Stomach (tissue), 9 donors: ENCODE data around the gene CPNE9. TPM values are rescaled to one million over a fixed set of nuclear protein-coding genes. Genes with fewer than 3 reads are reported as not detected.

Source experiments
- DNase-seq, 2 donors: peaks; one replicate each; pipeline versions ENCODE4 v3.0.0 to v3.0.0-alpha.2; 2013 to 2019
- H3K27ac ChIP-seq, 5 donors: fragments of 200-600 bp in 4 of 5; sonication (generic) in 4 of 5; one replicate each; pipeline ENCODE4 v1.5.1; 2013 to 2019; ENCODE audit warnings: mild to moderate bottlenecking in 1 of 5, moderate library complexity in 1 of 5
- H3K27me3 ChIP-seq, 3 donors: fragments of 200-600 bp; sonication (generic); one replicate each; pipeline ENCODE4 v1.5.1; 2017 to 2019; ENCODE audit warnings: mixed run types in 1 of 3
- H3K36me3 ChIP-seq, 4 donors: fragments of 200-600 bp; sonication (generic); 1 replicate in 3 of 4; 2 replicates in 1 of 4; pipeline ENCODE4 v1.5.1; 2016 to 2019
- H3K4me1 ChIP-seq, 4 donors: fragments of 200-600 bp; sonication (generic); one replicate each; pipeline ENCODE4 v1.5.1; 2016 to 2019
- H3K4me3 ChIP-seq, 4 donors: fragments of 200-600 bp; sonication (generic) in 3 of 4; one replicate each; pipeline ENCODE4 v1.5.1; 2016 to 2019; ENCODE audit warnings: mild to moderate bottlenecking in 1 of 4
- H3K9me3 ChIP-seq, 4 donors: fragments of 200-600 bp; sonication (generic); one replicate each; pipeline ENCODE4 v1.5.1; 2016 to 2019
- CTCF ChIP-seq, 7 experiments: fragments of 450-650 bp in 4 of 7; fragments of 200-600 bp in 3 of 7; sonication (generic) in 3 of 7; IDR thresholded peaks; one replicate each; pipeline ENCODE4 v1.5.1; 2016 to 2019; ENCODE audit warnings: antibody characterized with exemption in 7 of 7, control low read depth in 2 of 7, mild to moderate bottlenecking in 1 of 7
- EP300 ChIP-seq: sonication (generic); formaldehyde crosslinking; IDR thresholded peaks from one replicate; pipeline ENCODE4 v1.6.1; 2017; ENCODE audit warnings: antibody characterized with exemption
- POLR2A ChIP-seq, 4 donors: fragments of 450-650 bp; IDR thresholded peaks; one replicate each; pipeline ENCODE4 v1.6.1; 2016; ENCODE audit warnings: antibody characterized with exemption in 4 of 4, control low read depth in 2 of 4, mild to moderate bottlenecking in 1 of 4, moderate library complexity in 1 of 4
- POLR2AphosphoS5 ChIP-seq, 3 donors: sonication (generic); formaldehyde crosslinking; IDR thresholded peaks; one replicate each; pipeline ENCODE4 v1.6.1; 2016; ENCODE audit warnings: antibody characterized with exemption in 3 of 3
- WGBS, 5 donors: extraction: QIAGEN DNeasy Blood & Tissue Kit in 3 of 5; methylation state at CpG; one replicate each; pipeline versions ENCODE4 v1.1.5 to v1.1.7; 2013 to 2018; 5-methylcytosine and 5-hydroxymethylcytosine counted together
- intact Hi-C: fragments of 100-400 bp; cut with DNase I; formaldehyde crosslinking; loops from one replicate; pipeline ENCODE4 v1.15.1; 2023; ENCODE audit warnings: low total_unique reads
- polyA plus RNA-seq, 3 donors: library from polyadenylated mRNA; stranded (reverse); fragments of 200-250 nt; gene quantifications; one replicate each; pipeline ENCODE4 v1.2.3, GENCODE V29; 2013
- total RNA-seq, 5 donors: library from RNA; depleted of rRNA; stranded (reverse); fragments of >200 nt; gene quantifications; one replicate each; pipeline versions ENCODE4 v1.1.0 to v1.2.3, GENCODE V29; 2014 to 2016
- donor health status: healthy with polysubstance abuse.
- donor health status: Bipolar disorder and iron deficiency.
- donor health status: healthy.

The CPNE9 gene
- total and polyA plus RNA-seq, 8 donors, result 0.10 to 0.19 TPM; not detected in 6

GRCh38 chr3:9692416-9692815 is 11.2 kb upstream of the CPNE9 start:
- no peaks in the 10 kb centered on the region for H3K9me3 ChIP-seq
- H3K27me3 ChIP-seq, result no peaks in the 10 kb centered on the region
- H3K36me3 ChIP-seq, result peaks cover 58 to 100% (median 100%) of the 10 kb centered on the region in 4 donors
- no peak overlapping the region for H3K27ac ChIP-seq
- intact Hi-C loops, result no loop called here
- TF ChIP-seq CTCF (IDR thresholded peaks at IDR 0.05) (no peak), POLR2AphosphoS5 (IDR thresholded peaks at IDR 0.05) (no peak), EP300 (no peak), POLR2A (IDR thresholded peaks at IDR 0.05) (no peak)
- 93 to 100% (median 98%) methylated on average over 2 to 5 of the region's 5 CpGs for WGBS, 5 donors
- no peaks in the 10 kb centered on the region for H3K4me1 ChIP-seq
- no peak overlapping the region for H3K4me3 ChIP-seq
- no peak for DNase-seq

- H3K9me3 ChIP-seq, result no peaks in the 10 kb centered on the region
- H3K27me3 ChIP-seq, result no peaks in the 10 kb centered on the region
- H3K36me3 ChIP-seq, result peaks cover 38 to 100% (median 100%) of the 10 kb centered on the region in 4 donors
- no peaks in the 10 kb centered on the region for H3K4me1 ChIP-seq
- no peak overlapping the region for H3K27ac ChIP-seq
- intact Hi-C loops, result no loop called here
- no peak for DNase-seq
- 88 to 100% (median 94%) methylated on average over 3 to 4 of the region's 4 CpGs for WGBS, 5 donors
- TF ChIP-seq EP300 (no peak), POLR2A (IDR thresholded peaks at IDR 0.05) (no peak), CTCF (IDR thresholded peaks at IDR 0.05) (no peak), POLR2AphosphoS5 (IDR thresholded peaks at IDR 0.05) (no peak)
- H3K4me3 ChIP-seq, result no peak overlapping the region
Observed at GRCh38 chr3:9695345-9695744, 8.3 kb upstream of the CPNE9 start.

- no peak for TF ChIP-seq POLR2AphosphoS5 (IDR thresholded peaks at IDR 0.05)
- TF ChIP-seq EP300, result no peak
- no peak for TF ChIP-seq POLR2A (IDR thresholded peaks at IDR 0.05)
- TF ChIP-seq CTCF (IDR thresholded peaks at IDR 0.05), result no peak
- Histone ChIP-seq H3K36me3 (peaks cover 34 to 100% (median 100%) of the 10 kb centered on the region in 4 donors), H3K4me3 (no peak overlapping the region), H3K27me3 (no peaks in the 10 kb centered on the region), H3K9me3 (no peaks in the 10 kb centered on the region), H3K4me1 (no peaks in the 10 kb centered on the region), H3K27ac (no peak overlapping the region)
- no peak for DNase-seq
- 84 to 98% (median 91%) methylated on average over 7 of the region's 7 CpGs for WGBS, 5 donors
- intact Hi-C loops, result no loop called here
Observed at GRCh38 chr3:9695746-9696145, 7.9 kb upstream of the CPNE9 start.

GRCh38 chr3:9696480-9697220 is 7.0 kb upstream of the CPNE9 start:
- H3K36me3 ChIP-seq, result peaks cover 28 to 100% (median 100%) of the 10 kb centered on the region in 4 donors
- TF ChIP-seq CTCF (IDR thresholded peaks at IDR 0.05) (no peak), EP300 (no peak), POLR2AphosphoS5 (IDR thresholded peaks at IDR 0.05) (no peak), POLR2A (IDR thresholded peaks at IDR 0.05) (no peak)
- H3K4me1 ChIP-seq, result no peaks in the 10 kb centered on the region
- 67 to 79% (median 78%) methylated on average over 5 of the region's 5 CpGs for WGBS, 5 donors
- H3K4me3 ChIP-seq, result no peak overlapping the region
- DNase-seq, result no peak
- H3K9me3 ChIP-seq, result no peaks in the 10 kb centered on the region
- no peak overlapping the region for H3K27ac ChIP-seq
- intact Hi-C loops, result no loop called here
- H3K27me3 ChIP-seq, result no peaks in the 10 kb centered on the region
